ENCODE data around the gene YIPF3. TPM values are rescaled to one million over a fixed set of nuclear protein-coding genes. Genes with fewer than 3 reads are reported as not detected.

YIPF3 gene
- total and polyA plus RNA-seq, 4 donors = 81.3 to 119 (median 96.2) TPM

DNA sequence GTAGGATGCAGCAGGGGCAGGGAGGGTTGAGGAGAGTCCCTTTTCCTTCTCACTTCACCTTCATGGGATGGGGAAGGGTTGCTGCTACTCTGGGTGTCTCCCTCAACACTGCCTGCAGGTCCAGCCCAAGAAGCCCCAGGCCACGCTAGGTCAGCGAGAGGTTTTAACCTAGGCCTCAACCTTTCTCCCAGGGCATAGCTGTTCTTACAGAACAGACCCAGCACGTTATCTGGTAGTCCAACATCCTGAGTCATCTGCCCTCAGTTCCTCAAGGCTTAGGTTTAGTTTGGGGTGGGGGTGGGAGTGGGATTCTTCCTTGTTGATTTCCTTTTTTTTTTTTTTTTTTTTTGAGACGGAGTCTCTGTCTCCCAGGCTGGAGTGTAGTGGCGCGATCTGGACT, 22.4 kb downstream of the YIPF3 start:
- H3K27me3 ChIP-seq (ENCODE audit: control insufficient read depth in 3 of 3, insufficient read depth in 3 of 3, low read length in 2 of 3) = no peaks in the 10 kb centered on the region
- no peak overlapping the region for H3K4me3 ChIP-seq
- TF ChIP-seq CTCF (IDR thresholded peaks at IDR 0.05; ENCODE audit: control extremely low read depth, extremely low read depth) = no peak
- no peaks in the 10 kb centered on the region for H3K9me3 ChIP-seq (ENCODE audit: control insufficient read depth in 4 of 4, insufficient read depth in 3 of 4, low read length in 3 of 4)
- no peak for DNase-seq
- H3K9ac ChIP-seq (ENCODE audit: insufficient read depth in 1 of 2, low read length in 2 of 2) = no peak overlapping the region
- peaks cover 5 to 37% (median 12%) of the 10 kb centered on the region in 5 donors for H3K4me1 ChIP-seq (ENCODE audit: control insufficient read depth in 5 of 5, insufficient read depth in 5 of 5, low read length in 5 of 5)
- peaks cover 2 to 13% (median 12%) of the 10 kb centered on the region in 4 donors for H3K36me3 ChIP-seq (ENCODE audit: control insufficient read depth in 4 of 4, insufficient read depth in 4 of 4, low read length in 4 of 4)
- ATAC-seq (ENCODE audit: insufficient read depth, low FRiP score) = no peak
- WGBS, 2 donors = 92 to 95% methylated on average over 6 of the region's 6 CpGs
- no peak overlapping the region for H3K27ac ChIP-seq (ENCODE audit: low read depth in 1 of 2, low read length in 1 of 2)

- no peak overlapping the region for H3K9ac ChIP-seq (ENCODE audit: insufficient read depth in 1 of 2, low read length in 2 of 2)
- no peak for ATAC-seq (ENCODE audit: insufficient read depth, low FRiP score)
- peaks cover 5 to 33% (median 12%) of the 10 kb centered on the region in 5 donors for H3K4me1 ChIP-seq (ENCODE audit: control insufficient read depth in 5 of 5, insufficient read depth in 5 of 5, low read length in 5 of 5)
- H3K27ac ChIP-seq (ENCODE audit: low read depth in 1 of 2, low read length in 1 of 2) = no peak overlapping the region
- no peak for TF ChIP-seq CTCF (IDR thresholded peaks at IDR 0.05; ENCODE audit: control extremely low read depth, extremely low read depth)
- peaks cover 2 to 8% (median 7%) of the 10 kb centered on the region in 4 donors for H3K36me3 ChIP-seq (ENCODE audit: control insufficient read depth in 4 of 4, insufficient read depth in 4 of 4, low read length in 4 of 4)
- H3K9me3 ChIP-seq (ENCODE audit: control insufficient read depth in 4 of 4, insufficient read depth in 3 of 4, low read length in 3 of 4) = no peaks in the 10 kb centered on the region
- H3K4me3 ChIP-seq = no peak overlapping the region
- no peaks in the 10 kb centered on the region for H3K27me3 ChIP-seq (ENCODE audit: control insufficient read depth in 3 of 3, insufficient read depth in 3 of 3, low read length in 2 of 3)
- no peak for DNase-seq
- WGBS, 2 donors = 93 to 96% methylated on average over 7 of the region's 7 CpGs
Observed at GRCh38 chr6:43493833-43494232, 22.9 kb downstream of the YIPF3 start.

- no peaks in the 10 kb centered on the region for H3K9me3 ChIP-seq (ENCODE audit: control insufficient read depth in 4 of 4, insufficient read depth in 3 of 4, low read length in 3 of 4)
- TF ChIP-seq CTCF (IDR thresholded peaks at IDR 0.05; ENCODE audit: control extremely low read depth, extremely low read depth) = no peak
- peaks cover 0 to 5% (median 3%) of the 10 kb centered on the region in 4 donors for H3K36me3 ChIP-seq (ENCODE audit: control insufficient read depth in 4 of 4, insufficient read depth in 4 of 4, low read length in 4 of 4)
- H3K4me1 ChIP-seq (ENCODE audit: control insufficient read depth in 5 of 5, insufficient read depth in 5 of 5, low read length in 5 of 5) = peaks cover 5 to 31% (median 12%) of the 10 kb centered on the region in 5 donors
- no peak overlapping the region for H3K9ac ChIP-seq (ENCODE audit: insufficient read depth in 1 of 2, low read length in 2 of 2)
- DNase-seq (no peak), ATAC-seq (ENCODE audit: insufficient read depth, low FRiP score) (no peak)
- H3K27ac ChIP-seq (ENCODE audit: low read depth in 1 of 2, low read length in 1 of 2) = no peak overlapping the region
- H3K4me3 ChIP-seq = no peak overlapping the region
- WGBS, 2 donors = 90 to 91% methylated on average over 2 of the region's 2 CpGs
- no peaks in the 10 kb centered on the region for H3K27me3 ChIP-seq (ENCODE audit: control insufficient read depth in 3 of 3, insufficient read depth in 3 of 3, low read length in 2 of 3)
Observed at GRCh38 chr6:43493230-43493629, 23.5 kb downstream of the YIPF3 start.

GRCh38 chr6:43492673-43493072, 24.1 kb downstream of the YIPF3 start:
- no peak for TF ChIP-seq CTCF (IDR thresholded peaks at IDR 0.05; ENCODE audit: control extremely low read depth, extremely low read depth)
- H3K9me3 ChIP-seq (ENCODE audit: control insufficient read depth in 4 of 4, insufficient read depth in 3 of 4, low read length in 3 of 4) = no peaks in the 10 kb centered on the region
- H3K27me3 ChIP-seq (ENCODE audit: control insufficient read depth in 3 of 3, insufficient read depth in 3 of 3, low read length in 2 of 3) = no peaks in the 10 kb centered on the region
- H3K4me1 ChIP-seq (ENCODE audit: control insufficient read depth in 5 of 5, insufficient read depth in 5 of 5, low read length in 5 of 5) = peaks cover 5 to 31% (median 12%) of the 10 kb centered on the region in 5 donors
- 68 to 88% methylated on average over 3 of the region's 3 CpGs for WGBS, 2 donors
- H3K9ac ChIP-seq (ENCODE audit: insufficient read depth in 1 of 2, low read length in 2 of 2) = no peak overlapping the region
- H3K4me3 ChIP-seq = no peak overlapping the region
- peaks cover 0 to 3% (median 1%) of the 10 kb centered on the region in 4 donors for H3K36me3 ChIP-seq (ENCODE audit: control insufficient read depth in 4 of 4, insufficient read depth in 4 of 4, low read length in 4 of 4)
- ATAC-seq (ENCODE audit: insufficient read depth, low FRiP score) = no peak
- no peak for DNase-seq
- H3K27ac ChIP-seq (ENCODE audit: low read depth in 1 of 2, low read length in 1 of 2) = peak overlapping the region in 1 of 2 donors; percentile 37

Data from lung (tissue), 12 donors.